Measurements from ENCODE around the gene CCDC170. TPM values are rescaled to one million over a fixed set of nuclear protein-coding genes. Genes with fewer than 3 reads are reported as not detected.

CCDC170 gene
- polyA plus RNA-seq, 1 of the 3 experiments (the other 2 are of a cell fraction) = not detected

GRCh38 chr6:151652325-151652724, 158.5 kb downstream of the CCDC170 start:
- H3K4me2 ChIP-seq = no peak overlapping the region
- no peaks in the 10 kb centered on the region for H3K4me1 ChIP-seq (ENCODE audit: control insufficient read depth in 1 of 2, insufficient read depth in 2 of 2, low read depth in 1 of 2, low read length in 1 of 2)
- H3K9me2 ChIP-seq = no peaks in the 10 kb centered on the region
- H4K20me1 ChIP-seq (ENCODE audit: insufficient read depth) = no peaks in the 10 kb centered on the region
- H3K79me2 ChIP-seq (ENCODE audit: insufficient read depth) = no peaks in the 10 kb centered on the region
- 0 out of 2 replicates have a peak, but pooled peaks cover 10% of the 10 kb centered on the region for H3K9me3 ChIP-seq
- no peak for DNase-seq
- no peaks in the 10 kb centered on the region; the same call in 1 of the 2 replicates for H3K27me3 ChIP-seq (ENCODE audit: insufficient read depth)
- no peaks in the 10 kb centered on the region for H3K36me3 ChIP-seq (replicated peaks in 1 of 2; ENCODE audit: control insufficient read depth in 1 of 2, insufficient read depth in 2 of 2, low read length in 1 of 2)
- no peak overlapping the region for H3K9ac ChIP-seq
- ChIA-PET POLR2A (no interaction called here), CTCF (no interaction called here)
- 0% methylated on average over 1 of the region's 2 CpGs for WGBS (ENCODE audit: low lambda C conversion rate)
- H3K4me3 ChIP-seq (ENCODE audit: low read depth in 2 of 2, low read length in 1 of 2) = no peak overlapping the region
- no peak overlapping the region for H3K27ac ChIP-seq (ENCODE audit: low read depth in 2 of 2, low read length in 1 of 2)
- no peak overlapping the region for H2AFZ ChIP-seq (ENCODE audit: low read depth)
- no peaks in the 10 kb centered on the region for H3F3A ChIP-seq (replicated peaks; ENCODE audit: insufficient read depth)
- TF ChIP-seq PBX3 (IDR thresholded peaks at IDR 0.05) = no peak
- TF ChIP-seq SMC3 (IDR thresholded peaks at IDR 0.05; ENCODE audit: low read depth, low read length) = no peak
- TF ChIP-seq CHD2 (IDR thresholded peaks at IDR 0.05; ENCODE audit: low read length, partially characterized antibody) = no peak
- TF ChIP-seq ZBTB33 (IDR thresholded peaks at IDR 0.05; ENCODE audit: borderline replicate concordance, low read depth) = no peak
- no peak for TF ChIP-seq NFIC (IDR thresholded peaks at IDR 0.05; ENCODE audit: borderline replicate concordance)
- TF ChIP-seq CTCF (IDR thresholded peaks at IDR 0.05) = no peak
- TF ChIP-seq TAF1 (IDR thresholded peaks at IDR 0.05; ENCODE audit: borderline replicate concordance, low read depth, low read length) = no peak
- no peak for TF ChIP-seq EP300 (IDR thresholded peaks at IDR 0.05; ENCODE audit: borderline replicate concordance in 1 of 2, low read depth in 1 of 2, low read length in 1 of 2)
- no peak for TF ChIP-seq YY1 (IDR thresholded peaks at IDR 0.05; ENCODE audit: low read depth)
- no peak for TF ChIP-seq REST (IDR thresholded peaks at IDR 0.05; ENCODE audit: low read depth, low read length)
- TF ChIP-seq RXRA (IDR thresholded peaks at IDR 0.05; ENCODE audit: borderline replicate concordance, low read depth) = no peak
- no peak for TF ChIP-seq GABPA (IDR thresholded peaks at IDR 0.05; ENCODE audit: low read depth)
